ENCODE data around the gene ATOH8. TPM values are rescaled to one million over a fixed set of nuclear protein-coding genes. Genes with fewer than 3 reads are reported as not detected.

ATOH8 gene
- total RNA-seq, 1 experiment from 2014 or later = 0.20 TPM

DNA sequence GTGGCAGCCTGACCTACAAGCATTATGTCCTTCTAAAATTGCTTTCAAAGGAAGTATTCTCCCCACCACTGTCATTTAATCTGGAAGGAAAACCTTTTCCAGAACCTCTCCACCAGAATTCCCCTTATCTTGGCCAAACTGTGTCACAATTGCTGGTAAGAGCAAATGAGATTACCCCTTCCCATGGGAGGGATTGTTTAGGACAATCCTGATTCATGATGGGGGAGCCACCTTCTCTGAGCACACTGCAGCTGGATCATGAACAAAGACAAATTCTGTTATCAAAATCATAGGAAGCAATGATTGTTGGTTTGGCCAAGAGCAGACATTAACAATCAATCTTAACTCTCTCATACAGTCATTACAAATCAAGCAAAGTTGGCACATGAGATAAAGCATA, 18.1 kb upstream of the ATOH8 start:
- H3K79me2 ChIP-seq (ENCODE audit: insufficient read depth, low read length) = no peaks in the 10 kb centered on the region

More for the DNA sequence above, 18.1 kb upstream of the ATOH8 start:
- no peak overlapping the region for H2BK20ac ChIP-seq (ENCODE audit: low read depth, low read length, poor library complexity, severe bottlenecking)
- Mint-ChIP-seq H3K4me3 (no peak overlapping the region), H3K4me1 (peaks cover 0 to 3% of the 10 kb centered on the region in 2 experiments; a peak in 2 of 4 replicates), H3K36me3 (ENCODE audit: insufficient read depth in 1 of 3, low read depth in 3 of 3) (no peaks in the 10 kb centered on the region), H3K9me3 (peaks cover 0 to 3% of the 10 kb centered on the region in 2 experiments; a peak in 2 of 5 replicates), H3K27me3 (ENCODE audit: low read depth) (peaks cover 30% of the 10 kb centered on the region), H3K27ac (no peak overlapping the region)
- no peak overlapping the region for H2BK5ac ChIP-seq (ENCODE audit: insufficient read length, low read length)
- no peak overlapping the region for H3K4me2 ChIP-seq (ENCODE audit: insufficient read depth, insufficient read length, low read length)
- no peaks in the 10 kb centered on the region for H3K9me3 ChIP-seq (ENCODE audit: control insufficient read depth, low read depth, low read length)
- H3K79me1 ChIP-seq (ENCODE audit: insufficient read depth, low read depth, low read length, poor library complexity, severe bottlenecking) = no peaks in the 10 kb centered on the region
- H3K56ac ChIP-seq (ENCODE audit: insufficient read length, low read depth, low read length) = no peak overlapping the region
- DNase-seq = no peak
- H2AFZ ChIP-seq (ENCODE audit: low read length) = no peak overlapping the region
- H3K18ac ChIP-seq (ENCODE audit: insufficient read length, low read depth, low read length) = no peak overlapping the region
- H3K14ac ChIP-seq (ENCODE audit: insufficient read depth, low read length) = no peak overlapping the region
- no peak overlapping the region for H3K4ac ChIP-seq (ENCODE audit: low read depth, low read length)
- no peak overlapping the region for H4K8ac ChIP-seq (replicated peaks; ENCODE audit: insufficient read length, low read depth, low read length)
- H3K23me2 ChIP-seq (ENCODE audit: insufficient read length, low read depth, low read length, poor library complexity, severe bottlenecking) = no peaks in the 10 kb centered on the region
- H2AK5ac ChIP-seq (ENCODE audit: insufficient read length, low read length) = no peak overlapping the region
- TF ChIP-seq, protein P1, sequence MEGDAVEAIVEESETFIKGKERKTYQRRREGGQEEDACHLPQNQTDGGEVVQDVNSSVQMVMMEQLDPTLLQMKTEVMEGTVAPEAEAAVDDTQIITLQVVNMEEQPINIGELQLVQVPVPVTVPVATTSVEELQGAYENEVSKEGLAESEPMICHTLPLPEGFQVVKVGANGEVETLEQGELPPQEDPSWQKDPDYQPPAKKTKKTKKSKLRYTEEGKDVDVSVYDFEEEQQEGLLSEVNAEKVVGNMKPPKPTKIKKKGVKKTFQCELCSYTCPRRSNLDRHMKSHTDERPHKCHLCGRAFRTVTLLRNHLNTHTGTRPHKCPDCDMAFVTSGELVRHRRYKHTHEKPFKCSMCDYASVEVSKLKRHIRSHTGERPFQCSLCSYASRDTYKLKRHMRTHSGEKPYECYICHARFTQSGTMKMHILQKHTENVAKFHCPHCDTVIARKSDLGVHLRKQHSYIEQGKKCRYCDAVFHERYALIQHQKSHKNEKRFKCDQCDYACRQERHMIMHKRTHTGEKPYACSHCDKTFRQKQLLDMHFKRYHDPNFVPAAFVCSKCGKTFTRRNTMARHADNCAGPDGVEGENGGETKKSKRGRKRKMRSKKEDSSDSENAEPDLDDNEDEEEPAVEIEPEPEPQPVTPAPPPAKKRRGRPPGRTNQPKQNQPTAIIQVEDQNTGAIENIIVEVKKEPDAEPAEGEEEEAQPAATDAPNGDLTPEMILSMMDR (conservative IDR thresholded peaks at IDR 0.05) = no peak
- no peaks in the 10 kb centered on the region for H4K20me1 ChIP-seq (ENCODE audit: control insufficient read depth, insufficient read depth, insufficient read length)
- H2BK120ac ChIP-seq (ENCODE audit: low read depth, low read length, poor library complexity, severe bottlenecking) = no peak overlapping the region
- no peak overlapping the region for H4K91ac ChIP-seq (ENCODE audit: insufficient read length, low read depth, low read length)
- no peaks in the 10 kb centered on the region for H3K4me1 ChIP-seq (ENCODE audit: insufficient read depth, low read length)
- no peak overlapping the region for H4K5ac ChIP-seq (ENCODE audit: insufficient read length, low read depth, low read length)
- H2BK15ac ChIP-seq (ENCODE audit: low read depth, low read length) = no peak overlapping the region
- H2BK12ac ChIP-seq (ENCODE audit: insufficient read length, low read depth, low read length) = no peak overlapping the region
- no peak overlapping the region for H3K23ac ChIP-seq (ENCODE audit: insufficient read length, low read depth, low read length)
- no peak overlapping the region for H3K9ac ChIP-seq (ENCODE audit: extremely low read depth, insufficient read length, low read length)
- H3K27me3 ChIP-seq (ENCODE audit: insufficient read depth, low read length) = no peaks in the 10 kb centered on the region
- H3K27ac ChIP-seq (ENCODE audit: insufficient read length, low read depth, low read length) = no peak overlapping the region
- no peak overlapping the region for H3T11ph ChIP-seq (ENCODE audit: low read length)
